OCI-LY7 (cell line): ENCODE measurements around the gene MED25. TPM values are rescaled to one million over a fixed set of nuclear protein-coding genes. Genes with fewer than 3 reads are reported as not detected.
"Not testable (repeated sequence)": the region's sequence is repeated elsewhere in the genome, so short reads cannot be mapped to it uniquely, and the experiment has no call there.

Source experiments
- BruUV-seq: library from RNA; stranded (reverse); fragments of 400-500 nt; replicated peaks from 2 replicates; lab custom pipeline; 2021; lab: Mats Ljungman, UMichigan
- CTCF ChIA-PET: fragments of 300-600 bp; sonication (Branson Sonifier 250); formaldehyde crosslinking; loops from one replicate; lab custom pipeline; 2022; ENCODE audit warnings: antibody characterized with exemption; ENCODE audit not compliant: unreplicated experiment; lab: Charles Lee
- POLR2A ChIA-PET: fragments of 300-600 bp; sonication (Branson Sonifier 250); formaldehyde crosslinking; loops from one replicate; lab custom pipeline; 2022; ENCODE audit warnings: antibody characterized with exemption; lab: Charles Lee
- DNase-seq: peaks from one replicate; pipeline ENCODE4 v3.0.0-alpha.2; 2015; ENCODE audit warnings: low spot score
- H2AFZ ChIP-seq: fragments of 200-600 bp; sonication (generic), shearing (Covaris generic); 2 replicates; pipeline ENCODE4 v1.6.1; 2014; ENCODE audit warnings: mild to moderate bottlenecking, antibody characterized with exemption, low read length, moderate library complexity
- H3K27ac ChIP-seq: fragments of 200-600 bp; sonication (generic); 2 replicates; pipeline ENCODE4 v1.5.1; 2014; ENCODE audit warnings: mixed run types, low read depth, mild to moderate bottlenecking, moderate library complexity, low read length, inconsistent platforms; ENCODE audit not compliant: poor library complexity, severe bottlenecking
- H3K36me3 ChIP-seq: fragments of 200-600 bp; sonication (generic); 2 replicates; pipeline ENCODE4 v1.6.1; 2014; ENCODE audit warnings: mild to moderate bottlenecking, antibody characterized with exemption, low read length, moderate library complexity, mixed read lengths; ENCODE audit not compliant: insufficient read depth
- H3K4me1 ChIP-seq: fragments of 200-600 bp; sonication (generic); 2 replicates; pipeline ENCODE4 v1.5.1; 2014; ENCODE audit warnings: mild to moderate bottlenecking, low read length; ENCODE audit not compliant: insufficient read depth, poor library complexity, severe bottlenecking
- H3K4me2 ChIP-seq: fragments of 200-600 bp; sonication (generic); 2 replicates; pipeline ENCODE4 v1.6.1; 2014; ENCODE audit warnings: mild to moderate bottlenecking, low read length
- H3K4me3 ChIP-seq: fragments of 200-600 bp; sonication (generic); 2 replicates; pipeline ENCODE4 v1.5.1; 2014; ENCODE audit warnings: mild to moderate bottlenecking, low read depth, low read length; ENCODE audit not compliant: poor library complexity, severe bottlenecking
- H3K79me2 ChIP-seq: fragments of 200-600 bp; sonication (generic); 2 replicates; pipeline ENCODE4 v1.6.1; 2016; ENCODE audit warnings: low read depth, mild to moderate bottlenecking, low read length, moderate library complexity, mixed read lengths; ENCODE audit not compliant: insufficient read depth
- H3K9me2 ChIP-seq: fragments of 200-600 bp; sonication (generic); 2 replicates; pipeline ENCODE4 v1.6.1; 2016; ENCODE audit warnings: mild to moderate bottlenecking, low read length, mixed read lengths; ENCODE audit not compliant: insufficient read depth
- H3K9me3 ChIP-seq: fragments of 200-600 bp; sonication (generic); 2 replicates; pipeline ENCODE4 v1.6.1; 2014; ENCODE audit warnings: mild to moderate bottlenecking, mixed run types, low read length, mixed read lengths
- H4K20me1 ChIP-seq: fragments of 200-600 bp; sonication (generic); 2 replicates; pipeline ENCODE4 v1.6.1; 2014; ENCODE audit warnings: mild to moderate bottlenecking, antibody characterized with exemption, low read length, moderate library complexity, mixed read lengths; ENCODE audit not compliant: insufficient read depth
- EZH2phosphoT487 ChIP-seq: fragments of 200-600 bp; sonication (generic); IDR thresholded peaks from 2 replicates; pipeline ENCODE4 v1.6.1; 2018; ENCODE audit warnings: low read depth, borderline replicate concordance, mild to moderate bottlenecking, mixed run types, antibody characterized with exemption, low read length, moderate library complexity, mixed read lengths
- intact Hi-C: fragments of 100-400 bp; cut with micrococcal nuclease; formaldehyde crosslinking; loops from one replicate; pipeline ENCODE4 v1.10.0; 2022; ENCODE audit not compliant: unreplicated experiment
- total RNA-seq, 2 experiments: library from RNA; depleted of rRNA in 1 of 2; stranded (reverse); fragments of >200 nt in 1 of 2; shearing (Covaris generic) in 1 of 2; gene quantifications; 2 replicates each; pipeline ENCODE4 v1.2.3, GENCODE V29; 2014 to 2022
- TF ChIP-seq, protein P1 (sequence below): fragments of 200-600 bp; sonication (generic); conservative IDR thresholded peaks from 2 replicates; pipeline ENCODE4 v1.5.1; 2014; ENCODE audit warnings: mild to moderate bottlenecking, antibody characterized with exemption, low read length, moderate library complexity, mixed read lengths

MED25 gene
- total RNA-seq, 2 experiments from 2014 or later: 85.1 to 111 TPM

DNA sequence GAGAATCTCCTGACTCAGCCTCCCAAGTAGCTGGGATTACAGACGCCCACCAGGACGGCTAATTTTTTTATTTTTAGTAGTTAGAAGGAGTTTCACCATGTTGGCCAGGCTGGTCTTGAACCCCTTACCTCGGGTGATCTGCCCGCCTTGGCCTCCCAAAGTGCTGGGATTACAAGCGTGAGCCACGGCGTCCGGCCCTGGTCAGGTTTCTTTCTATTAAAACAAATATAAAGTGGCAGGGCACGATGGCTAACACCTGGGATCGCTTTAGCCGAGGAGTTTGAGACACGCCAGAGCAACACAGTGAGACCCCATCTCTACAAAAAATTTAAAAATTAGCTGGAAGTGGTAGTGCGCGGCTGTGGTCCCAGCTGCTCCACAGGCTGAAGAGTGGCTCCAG, 1.5 kb upstream of the MED25 start:
- Histone ChIP-seq H3K9me3 (no peaks in the 10 kb centered on the region), H4K20me1 (no peaks in the 10 kb centered on the region), H2AFZ (peak overlapping the region; percentile 70; the same call in 1 of the 2 replicates), H3K79me2 (peaks cover 32% of the 10 kb centered on the region), H3K4me3 (peak overlapping the region; percentile 90), H3K27ac (peak overlapping the region; percentile 72), H3K4me2 (peak overlapping the region; percentile 98), H3K9me2 (no peaks in the 10 kb centered on the region), H3K4me1 (peaks cover 52% of the 10 kb centered on the region), H3K36me3 (peaks cover 23% of the 10 kb centered on the region)
- no peak for TF ChIP-seq EZH2phosphoT487
- TF ChIP-seq, protein P1, sequence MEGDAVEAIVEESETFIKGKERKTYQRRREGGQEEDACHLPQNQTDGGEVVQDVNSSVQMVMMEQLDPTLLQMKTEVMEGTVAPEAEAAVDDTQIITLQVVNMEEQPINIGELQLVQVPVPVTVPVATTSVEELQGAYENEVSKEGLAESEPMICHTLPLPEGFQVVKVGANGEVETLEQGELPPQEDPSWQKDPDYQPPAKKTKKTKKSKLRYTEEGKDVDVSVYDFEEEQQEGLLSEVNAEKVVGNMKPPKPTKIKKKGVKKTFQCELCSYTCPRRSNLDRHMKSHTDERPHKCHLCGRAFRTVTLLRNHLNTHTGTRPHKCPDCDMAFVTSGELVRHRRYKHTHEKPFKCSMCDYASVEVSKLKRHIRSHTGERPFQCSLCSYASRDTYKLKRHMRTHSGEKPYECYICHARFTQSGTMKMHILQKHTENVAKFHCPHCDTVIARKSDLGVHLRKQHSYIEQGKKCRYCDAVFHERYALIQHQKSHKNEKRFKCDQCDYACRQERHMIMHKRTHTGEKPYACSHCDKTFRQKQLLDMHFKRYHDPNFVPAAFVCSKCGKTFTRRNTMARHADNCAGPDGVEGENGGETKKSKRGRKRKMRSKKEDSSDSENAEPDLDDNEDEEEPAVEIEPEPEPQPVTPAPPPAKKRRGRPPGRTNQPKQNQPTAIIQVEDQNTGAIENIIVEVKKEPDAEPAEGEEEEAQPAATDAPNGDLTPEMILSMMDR: no peak
- ChIA-PET POLR2A (no interaction called here), CTCF (no interaction called here)
- DNase-seq: no peak
- no TSS peak for BruUV-seq
- intact Hi-C loops: no loop called here

DNA sequence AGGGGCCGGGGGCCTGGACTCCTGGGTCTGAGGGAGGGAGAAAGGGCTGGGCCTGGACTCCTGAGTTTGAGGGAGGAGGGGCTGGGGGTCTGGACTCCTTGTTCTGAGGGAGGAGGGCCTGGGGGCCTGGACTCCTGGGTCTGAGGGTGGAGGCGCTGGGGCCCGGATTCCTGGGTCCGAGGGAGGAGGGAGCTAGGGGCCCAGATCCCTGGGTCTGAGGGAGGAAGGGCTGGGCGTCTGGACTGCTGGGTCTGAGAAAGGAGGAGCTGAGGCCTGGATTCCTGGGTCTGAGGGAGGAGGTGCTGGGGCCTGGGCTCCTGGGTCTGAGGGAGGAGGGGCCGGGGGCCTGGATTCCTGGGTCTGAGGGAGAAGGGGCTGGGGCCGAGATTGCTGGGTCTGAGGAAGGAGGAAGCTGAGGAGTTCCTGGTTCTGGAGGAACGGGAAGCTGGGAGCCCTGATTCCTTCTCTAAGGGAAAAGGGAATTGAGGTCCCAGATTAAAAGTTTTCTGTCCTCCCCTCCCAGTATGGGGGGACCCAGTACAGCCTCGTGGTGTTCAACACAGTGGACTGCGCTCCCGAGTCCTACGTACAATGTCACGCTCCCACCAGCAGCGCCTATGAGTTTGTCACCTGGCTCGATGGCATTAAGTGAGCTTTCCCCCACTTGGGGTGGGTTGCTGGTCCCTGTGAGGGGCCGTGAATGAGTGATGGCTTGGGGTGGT, 721 bp downstream of the MED25 start:
- Histone ChIP-seq H3K27ac (peak overlapping the region; percentile 72), H3K79me2 (peaks cover 33% of the 10 kb centered on the region), H3K9me2 (no peaks in the 10 kb centered on the region), H4K20me1 (no peaks in the 10 kb centered on the region), H3K36me3 (peaks cover 36% of the 10 kb centered on the region), H3K4me2 (peak overlapping the region; percentile 98), H3K4me3 (peak overlapping the region; percentile 90), H2AFZ (peak overlapping the region; percentile 70; the same call in 1 of the 2 replicates), H3K9me3 (no peaks in the 10 kb centered on the region), H3K4me1 (peaks cover 59% of the 10 kb centered on the region)
- peak; percentile 43 for DNase-seq
- no TSS peak for BruUV-seq
- intact Hi-C loops: no loop called here
- CTCF ChIA-PET: no interaction called here
- POLR2A ChIA-PET: interaction anchor here (0.7 to 1.9 kb wide), 3 partner anchors 31 to 56 kb away, joined by 4 to 8 read pairs (median 6); partner anchors contain the start of genes PTOV1 and TSKS
- TF ChIP-seq EZH2phosphoT487: no peak
- TF ChIP-seq, protein P1: no peak

DNA sequence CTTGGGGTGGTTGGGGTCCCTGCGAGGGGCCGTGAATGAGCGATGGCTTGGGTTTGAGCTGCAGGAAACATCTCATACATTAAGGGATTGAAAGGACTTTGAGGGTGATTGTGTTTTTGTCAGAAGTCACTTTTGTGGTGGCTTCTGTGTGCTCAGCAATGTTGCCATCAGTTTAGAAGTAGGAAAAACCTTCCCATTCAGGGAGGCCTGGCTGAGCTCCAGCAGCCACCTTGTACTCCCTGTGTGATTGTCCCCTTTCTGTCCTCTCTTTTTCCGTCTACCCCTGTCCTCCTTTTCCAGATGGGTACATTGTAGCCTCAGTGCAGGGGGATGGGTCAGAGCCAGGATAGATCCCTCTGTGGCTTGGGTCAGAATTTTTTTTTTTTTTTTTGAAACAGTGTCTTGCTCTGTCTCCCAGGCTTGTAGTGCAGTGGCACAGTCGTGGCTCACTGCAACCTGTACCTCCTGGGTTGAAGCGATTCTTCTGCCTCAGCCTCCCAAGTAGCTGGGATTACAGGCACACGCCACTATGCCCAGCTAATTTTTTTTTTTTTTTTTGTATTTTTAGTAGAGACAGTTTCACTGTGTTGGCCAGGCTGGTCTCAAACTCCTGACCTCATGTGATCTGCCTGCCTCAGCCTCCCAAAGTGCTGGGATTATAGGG, 1.5 kb downstream of the MED25 start:
- H3K79me2 ChIP-seq: peaks cover 41% of the 10 kb centered on the region
- peak overlapping the region; percentile 72 for H3K27ac ChIP-seq
- H2AFZ ChIP-seq, H3K9me2 ChIP-seq, intact Hi-C loops, H4K20me1 ChIP-seq, DNase-seq, BruUV-seq, H3K9me3 ChIP-seq, CTCF ChIA-PET: not testable (repeated sequence)
- H3K4me3 ChIP-seq: peak overlapping the region; percentile 90
- H3K4me1 ChIP-seq: peaks cover 59% of the 10 kb centered on the region
- H3K4me2 ChIP-seq: peak overlapping the region; percentile 98
- peaks cover 43% of the 10 kb centered on the region for H3K36me3 ChIP-seq
- POLR2A ChIA-PET: interaction anchor here (0.7 to 1.9 kb wide), 5 partner anchors 19 to 399 kb away, joined by 3 to 8 read pairs (median 4); partner anchors contain the start of genes PTOV1 and TSKS
